ENCODE data around the gene SV2C.
"Not testable (repeated sequence)": the region's sequence is repeated elsewhere in the genome, so short reads cannot be mapped to it uniquely, and the experiment has no call there.

Gene SV2C

GRCh38 chr5:76325326-76325725 lies 242.1 kb downstream of the SV2C start:
- Mint-ChIP-seq H3K4me3 (peak overlapping the region; percentile 70), H3K36me3 (no peaks in the 10 kb centered on the region), H3K27ac (peak overlapping the region; percentile 67), H3K27me3 (no peaks in the 10 kb centered on the region), H3K9me3 (ENCODE audit: low read depth) (no peaks in the 10 kb centered on the region), H3K4me1 (ENCODE audit: low read depth) (peaks cover 46% of the 10 kb centered on the region)

- no peaks in the 10 kb centered on the region for H3K27me3 Mint-ChIP-seq
- peak overlapping the region; percentile 70 for H3K4me3 Mint-ChIP-seq
- no peaks in the 10 kb centered on the region for H3K9me3 Mint-ChIP-seq (ENCODE audit: low read depth)
- H3K4me1 Mint-ChIP-seq (ENCODE audit: low read depth): peaks cover 51% of the 10 kb centered on the region
- no peaks in the 10 kb centered on the region for H3K36me3 Mint-ChIP-seq
- H3K27ac Mint-ChIP-seq: peak overlapping the region; percentile 67
These were observed 242.8 kb downstream of the SV2C start for GRCh38 chr5:76325876-76326491.

GRCh38 chr5:76326577-76327302 lies 243.6 kb downstream of the SV2C start:
- H3K27ac Mint-ChIP-seq: peak overlapping the region; percentile 78
- H3K4me1 Mint-ChIP-seq (ENCODE audit: low read depth): peaks cover 59% of the 10 kb centered on the region
- no peaks in the 10 kb centered on the region for H3K27me3 Mint-ChIP-seq
- no peaks in the 10 kb centered on the region for H3K9me3 Mint-ChIP-seq (ENCODE audit: low read depth)
- no peaks in the 10 kb centered on the region for H3K36me3 Mint-ChIP-seq
- H3K4me3 Mint-ChIP-seq: peak overlapping the region; percentile 21

GRCh38 chr5:76329346-76329745 lies 246.2 kb downstream of the SV2C start:
- Mint-ChIP-seq H3K4me1 (ENCODE audit: low read depth) (peaks cover 71% of the 10 kb centered on the region), H3K36me3 (no peaks in the 10 kb centered on the region), H3K27ac (no peak overlapping the region), H3K4me3 (no peak overlapping the region), H3K27me3 (no peaks in the 10 kb centered on the region), H3K9me3 (ENCODE audit: low read depth) (no peaks in the 10 kb centered on the region)

- Mint-ChIP-seq H3K27ac (peak overlapping the region; percentile 59), H3K4me1 (ENCODE audit: low read depth) (peaks cover 56% of the 10 kb centered on the region), H3K36me3 (no peaks in the 10 kb centered on the region), H3K27me3 (no peaks in the 10 kb centered on the region), H3K9me3 (ENCODE audit: low read depth) (no peaks in the 10 kb centered on the region), H3K4me3 (peak overlapping the region; percentile 4)
These were observed 247.9 kb downstream of the SV2C start for GRCh38 chr5:76331126-76331525.

- H3K4me1 Mint-ChIP-seq (ENCODE audit: low read depth): peaks cover 47% of the 10 kb centered on the region
- H3K36me3 Mint-ChIP-seq: no peaks in the 10 kb centered on the region
- no peak overlapping the region for H3K27ac Mint-ChIP-seq
- H3K4me3 Mint-ChIP-seq: no peak overlapping the region
- H3K9me3 Mint-ChIP-seq (ENCODE audit: low read depth): no peaks in the 10 kb centered on the region
- H3K27me3 Mint-ChIP-seq: no peaks in the 10 kb centered on the region
These were observed 248.9 kb downstream of the SV2C start for GRCh38 chr5:76332102-76332501.

- Mint-ChIP-seq H3K27ac (no peak overlapping the region), H3K27me3 (no peaks in the 10 kb centered on the region), H3K36me3 (no peaks in the 10 kb centered on the region), H3K4me3 (no peak overlapping the region), H3K9me3 (ENCODE audit: low read depth) (no peaks in the 10 kb centered on the region), H3K4me1 (ENCODE audit: low read depth) (peaks cover 45% of the 10 kb centered on the region)
These were observed 249.5 kb downstream of the SV2C start for GRCh38 chr5:76332611-76333205.

- H3K27me3 Mint-ChIP-seq: no peaks in the 10 kb centered on the region
- H3K36me3 Mint-ChIP-seq: no peaks in the 10 kb centered on the region
- no peak overlapping the region for H3K4me3 Mint-ChIP-seq
- peaks cover 46% of the 10 kb centered on the region for H3K4me1 Mint-ChIP-seq (ENCODE audit: low read depth)
- H3K27ac Mint-ChIP-seq: no peak overlapping the region
- no peaks in the 10 kb centered on the region for H3K9me3 Mint-ChIP-seq (ENCODE audit: low read depth)
These were observed 250.4 kb downstream of the SV2C start for GRCh38 chr5:76333571-76333970.

GRCh38 chr5:76334574-76334973 lies 251.4 kb downstream of the SV2C start:
- Mint-ChIP-seq H3K4me3 (no peak overlapping the region), H3K9me3 (ENCODE audit: low read depth) (no peaks in the 10 kb centered on the region), H3K27ac (no peak overlapping the region), H3K27me3 (no peaks in the 10 kb centered on the region), H3K4me1 (ENCODE audit: low read depth) (peaks cover 44% of the 10 kb centered on the region), H3K36me3 (no peaks in the 10 kb centered on the region)

- H3K27me3 Mint-ChIP-seq; H3K9me3 Mint-ChIP-seq (ENCODE audit: low read depth); H3K4me3 Mint-ChIP-seq; H3K36me3 Mint-ChIP-seq; H3K27ac Mint-ChIP-seq: not testable (repeated sequence)
- H3K4me1 Mint-ChIP-seq (ENCODE audit: low read depth): peaks cover 39% of the 10 kb centered on the region
These were observed 252.3 kb downstream of the SV2C start for GRCh38 chr5:76335451-76335850.

GRCh38 chr5:76336253-76336809 lies 253.1 kb downstream of the SV2C start:
- H3K4me3 Mint-ChIP-seq; H3K27me3 Mint-ChIP-seq; H3K36me3 Mint-ChIP-seq; H3K9me3 Mint-ChIP-seq (ENCODE audit: low read depth); H3K27ac Mint-ChIP-seq: not testable (repeated sequence)
- peaks cover 31% of the 10 kb centered on the region for H3K4me1 Mint-ChIP-seq (ENCODE audit: low read depth)

GRCh38 chr5:76337953-76338451 lies 254.8 kb downstream of the SV2C start:
- H3K27me3 Mint-ChIP-seq: no peaks in the 10 kb centered on the region
- H3K36me3 Mint-ChIP-seq: no peaks in the 10 kb centered on the region
- no peaks in the 10 kb centered on the region for H3K9me3 Mint-ChIP-seq (ENCODE audit: low read depth)
- no peak overlapping the region for H3K27ac Mint-ChIP-seq
- no peak overlapping the region for H3K4me3 Mint-ChIP-seq
- peaks cover 26% of the 10 kb centered on the region for H3K4me1 Mint-ChIP-seq (ENCODE audit: low read depth)

- Mint-ChIP-seq H3K27ac (no peak overlapping the region), H3K36me3 (no peaks in the 10 kb centered on the region), H3K4me1 (ENCODE audit: low read depth) (peaks cover 21% of the 10 kb centered on the region), H3K9me3 (ENCODE audit: low read depth) (no peaks in the 10 kb centered on the region), H3K4me3 (no peak overlapping the region), H3K27me3 (no peaks in the 10 kb centered on the region)
These were observed 256.7 kb downstream of the SV2C start for GRCh38 chr5:76339919-76340318.

GRCh38 chr5:76341651-76342334 lies 258.6 kb downstream of the SV2C start:
- Mint-ChIP-seq H3K36me3 (no peaks in the 10 kb centered on the region), H3K27ac (no peak overlapping the region)

GRCh38 chr5:76342474-76342873 lies 259.3 kb downstream of the SV2C start:
- Mint-ChIP-seq H3K27ac (no peak overlapping the region), H3K9me3 (ENCODE audit: low read depth) (no peaks in the 10 kb centered on the region), H3K4me1 (ENCODE audit: low read depth) (peaks cover 18% of the 10 kb centered on the region), H3K36me3 (no peaks in the 10 kb centered on the region), H3K4me3 (no peak overlapping the region), H3K27me3 (no peaks in the 10 kb centered on the region)

More at GRCh38 chr5:76341651-76342334, 258.6 kb downstream of the SV2C start:
- Mint-ChIP-seq H3K4me1 (ENCODE audit: low read depth) (peaks cover 21% of the 10 kb centered on the region), H3K9me3 (ENCODE audit: low read depth) (no peaks in the 10 kb centered on the region), H3K27me3 (no peaks in the 10 kb centered on the region), H3K4me3 (no peak overlapping the region)

Data from activated naive CD8-positive, alpha-beta T cell (primary cell).